GM12878 (cell line): ENCODE data around the gene HMGN1. TPM values are rescaled to one million over a fixed set of nuclear protein-coding genes. Genes with fewer than 3 reads are reported as not detected.

Experiments
- ATAC-seq: fragments of 200-7000 bp; cut with Tn5 transposase; 3 replicates; pipeline ENCODE4 v1.9.1; 2020; ENCODE audit warnings: mild to moderate bottlenecking, moderate library complexity
- BruUV-seq: library from RNA; stranded (reverse); fragments of 400-500 nt; replicated peaks from 2 replicates; lab custom pipeline; 2021; lab: Mats Ljungman, UMichigan
- CTCF ChIA-PET: fragments of 300-600 bp; sonication (Branson Sonifier 250); formaldehyde crosslinking; extraction: SDS; loops from one replicate; lab custom pipeline; 2021; ENCODE audit warnings: inconsistent platforms; lab: Yijun Ruan, JAX
- POLR2A ChIA-PET: fragments of 350-600 bp; formaldehyde crosslinking; extraction: SDS; loops from one replicate; lab custom pipeline; 2021; ENCODE audit warnings: inconsistent platforms; lab: Charles Lee
- RAD21 ChIA-PET: fragments of 300-600 bp; sonication (Branson Sonifier 250); formaldehyde crosslinking; loops from one replicate; lab custom pipeline; 2023; ENCODE audit warnings: antibody characterized with exemption; ENCODE audit not compliant: unreplicated experiment; lab: Charles Lee
- SMC1A ChIA-PET: fragments of 300-600 bp; sonication (Branson Sonifier 250); formaldehyde crosslinking; loops from one replicate; lab custom pipeline; 2023; ENCODE audit not compliant: unreplicated experiment, uncharacterized antibody; lab: Charles Lee
- DNase-seq: peaks from one replicate; pipeline ENCODE4 v3.0.0-alpha.2; 2011; ENCODE audit warnings: low read depth, low spot score
- FAIRE-seq: peaks from 3 replicates; lab custom pipeline; 2011; peaks lifted over from hg19 to GRCh38; lab: Jason Lieb, UNC
- H2AFZ ChIP-seq: 2 replicates; pipeline ENCODE4 v1.6.0; 2011; ENCODE audit warnings: low read depth, low read length, control low read depth; ENCODE audit not compliant: control insufficient read depth
- H3K27ac ChIP-seq: 2 replicates; pipeline ENCODE4 v1.5.1; 2011; ENCODE audit warnings: control low read depth; ENCODE audit not compliant: control insufficient read depth, insufficient read depth
- H3K27me3 ChIP-seq, 2 experiments: replicated peaks in 1 of 2; 2 replicates each; pipeline versions ENCODE4 v1.6.0 to v1.6.1; 2011; ENCODE audit warnings: low read length in 1 of 2; ENCODE audit not compliant: control insufficient read depth in 2 of 2, insufficient read depth in 2 of 2
- H3K36me3 ChIP-seq, 2 experiments: 2 replicates each; pipeline ENCODE4 v1.5.1; 2011; ENCODE audit warnings: low read length in 1 of 2; ENCODE audit not compliant: control insufficient read depth in 2 of 2, insufficient read depth in 2 of 2
- H3K4me1 ChIP-seq: 2 replicates; pipeline ENCODE4 v1.6.1; 2011; ENCODE audit warnings: mild to moderate bottlenecking, low read length, moderate library complexity, mixed read lengths; ENCODE audit not compliant: control insufficient read depth, insufficient read depth
- H3K4me2 ChIP-seq: 2 replicates; pipeline ENCODE4 v1.6.0; 2011; ENCODE audit warnings: control low read depth; ENCODE audit not compliant: control insufficient read depth, insufficient read depth
- H3K4me3 ChIP-seq: fragments of 200-600 bp; sonication (generic); 2 replicates; pipeline ENCODE4 v1.5.1; 2016
- H3K79me2 ChIP-seq: 2 replicates; pipeline ENCODE4 v1.6.0; 2011; ENCODE audit warnings: low read length; ENCODE audit not compliant: control insufficient read depth, insufficient read depth
- H3K9ac ChIP-seq: 2 replicates; pipeline ENCODE4 v1.8.0; 2011; ENCODE audit warnings: low read length, control low read depth, mixed read lengths; ENCODE audit not compliant: control insufficient read depth, insufficient read depth
- H3K9me3 ChIP-seq: replicated peaks from 3 replicates; pipeline ENCODE4 v1.5.1; 2011; ENCODE audit warnings: mild to moderate bottlenecking, low read length; ENCODE audit not compliant: control insufficient read depth, insufficient read depth
- H4K20me1 ChIP-seq: 2 replicates; pipeline ENCODE4 v1.6.0; 2011; ENCODE audit not compliant: control insufficient read depth, insufficient read depth
- CEBPZ ChIP-seq: fragments of 150-350 bp; IDR thresholded peaks from 2 replicates; pipeline ENCODE4 v1.6.1; 2016; ENCODE audit warnings: low read depth, low read length
- CHD4 ChIP-seq: fragments of 200-600 bp; sonication (generic); IDR thresholded peaks from 2 replicates; pipeline ENCODE4 v1.6.1; 2016; ENCODE audit warnings: mild to moderate bottlenecking
- EZH2 ChIP-seq: IDR thresholded peaks from 2 replicates; pipeline ENCODE4 v1.6.1; 2012; ENCODE audit warnings: low read depth, mild to moderate bottlenecking, control low read depth, inconsistent platforms, low read length, borderline replicate concordance; ENCODE audit not compliant: control insufficient read depth
- KDM1A ChIP-seq: fragments of 200-600 bp; sonication (generic); IDR thresholded peaks from 2 replicates; pipeline ENCODE4 v1.6.1; 2016; ENCODE audit warnings: borderline replicate concordance
- LARP7 ChIP-seq: fragments of 450-650 bp; IDR thresholded peaks from 2 replicates; pipeline ENCODE4 v1.6.1; 2017; ENCODE audit warnings: mild to moderate bottlenecking
- MTA3 ChIP-seq: IDR thresholded peaks from 2 replicates; pipeline ENCODE4 v1.6.1; 2012; ENCODE audit warnings: low read length, inconsistent platforms, borderline replicate concordance
- MXI1 ChIP-seq: fragments of 150-350 bp; IDR thresholded peaks from 2 replicates; pipeline ENCODE4 v1.6.1; 2011; ENCODE audit warnings: low read depth, mild to moderate bottlenecking, inconsistent platforms, low read length, improper control_type of control experiment
- NR2C1 ChIP-seq: fragments of 450-650 bp; IDR thresholded peaks from 2 replicates; pipeline ENCODE4 v1.6.1; 2017; ENCODE audit warnings: antibody characterized with exemption, mild to moderate bottlenecking, moderate library complexity
- POLR2AphosphoS5 ChIP-seq: IDR thresholded peaks from 2 replicates; pipeline ENCODE4 v1.6.1; 2011; ENCODE audit warnings: mild to moderate bottlenecking, low read length, inconsistent platforms
- PRDM15 ChIP-seq: fragments of 450-650 bp; formaldehyde crosslinking; IDR thresholded peaks from 2 replicates; pipeline ENCODE4 v1.4.0; 2020; ENCODE audit warnings: mild to moderate bottlenecking, moderate library complexity
- RUNX3 ChIP-seq: IDR thresholded peaks from 2 replicates; pipeline ENCODE4 v1.6.1; 2012; ENCODE audit warnings: low read length, inconsistent platforms
- SMAD5 ChIP-seq: IDR thresholded peaks from 2 replicates; pipeline ENCODE4 v1.6.1; 2016; ENCODE audit warnings: antibody characterized with exemption, low read depth
- SREBF2 ChIP-seq: IDR thresholded peaks from 2 replicates; pipeline ENCODE4 v1.6.1; 2012; ENCODE audit warnings: mild to moderate bottlenecking, low read length
- TARDBP ChIP-seq: IDR thresholded peaks from 2 replicates; pipeline ENCODE4 v1.6.1; 2016; ENCODE audit warnings: borderline replicate concordance
- ZNF207 ChIP-seq: fragments of 450-650 bp; IDR thresholded peaks from 2 replicates; pipeline ENCODE4 v1.6.1; 2014; ENCODE audit warnings: antibody characterized with exemption, mild to moderate bottlenecking, borderline replicate concordance
- ZNF24 ChIP-seq: fragments of 450-650 bp; IDR thresholded peaks from 2 replicates; pipeline ENCODE4 v1.6.1; 2017; ENCODE audit warnings: antibody characterized with exemption, mild to moderate bottlenecking
- WGBS: methylation state at CpG from one replicate; pipeline ENCODE4 v1.1.6; 2016; ENCODE audit warnings: low lambda C conversion rate; ENCODE audit not compliant: insufficient replicate concordance, insufficient coverage; ENCODE audit errors: missing lambda C conversion rate; 5-methylcytosine and 5-hydroxymethylcytosine counted together
- in situ Hi-C: fragments of 300-500 bp; cut with MboI; formaldehyde crosslinking; loops from 9 replicates; pipeline ENCODE4 v1.14.3; 2018; ENCODE audit warnings: mixed read lengths
- intact Hi-C: fragments of 100-400 bp; cut with micrococcal nuclease; formaldehyde crosslinking; loops from one replicate; pipeline ENCODE4 v1.14.2; 2022; ENCODE audit not compliant: unreplicated experiment
- polyA plus RNA-seq, 11 experiments: library from polyadenylated mRNA; depleted of rRNA in 4 of 11; unstranded in 6 of 11; stranded (reverse) in 5 of 11; fragments of >200 nt; fragmentation: Nextera tagmentation in 4 of 11; fragmentation: Illumina TruSeq in 1 of 11; extraction: Ambion mirVana in 4 of 11; extraction: Trizol in 1 of 11; gene quantifications; 1 replicate in 1 of 11; 2 replicates in 10 of 11; pipeline versions ENCODE4 v1.2.1 to v1.2.3, GENCODE V29; 2011 to 2016; ENCODE audit warnings: inconsistent platforms in 2 of 11, missing spikeins in 2 of 11, low read depth in 1 of 11
- total RNA-seq, 4 experiments: library from RNA; depleted of rRNA in 3 of 4; stranded (reverse); fragments of >200 nt in 3 of 4; fragmentation: Illumina TruSeq in 1 of 4; extraction: Trizol in 1 of 4; gene quantifications; 2 replicates each; pipeline versions ENCODE4 v1.2.1 to v1.2.3, GENCODE V29; 2013 to 2021

HMGN1 gene
- total and polyA plus RNA-seq, 10 of the 15 experiments (the other 5 are each of a cell fraction or from before 2014, with no cell fraction given) = 120 to 798 (median 396) TPM

GRCh38 chr21:39339231-39339630, 9.7 kb downstream of the HMGN1 start (continued):
- TF ChIP-seq CEBPZ = no peak
- no peak for TF ChIP-seq LARP7
- TF ChIP-seq SMAD5 = no peak
- TF ChIP-seq, all 136 proteins: peak for 0

GRCh38 chr21:39336457-39337008, 12.4 kb downstream of the HMGN1 start:
- no peak overlapping the region for H3K9ac ChIP-seq
- no peak for ATAC-seq
- no peak overlapping the region for H3K27ac ChIP-seq
- H3K36me3 ChIP-seq = peaks cover 0 to 7% of the 10 kb centered on the region in 2 experiments; a peak in 2 of 4 replicates
- no peaks in the 10 kb centered on the region for H3K27me3 ChIP-seq
- DNase-seq = no peak
- 75% methylated on average over 13 of the region's 13 CpGs for WGBS
- POLR2A ChIA-PET = interaction anchor here (0.6 kb wide), 1 partner anchor 76 kb away, joined by 4 read pairs; no protein-coding TSS in a partner anchor
- no peaks in the 10 kb centered on the region for H3K4me1 ChIP-seq
- H2AFZ ChIP-seq = no peak overlapping the region
- H4K20me1 ChIP-seq = no peaks in the 10 kb centered on the region
- H3K9me3 ChIP-seq = no peaks in the 10 kb centered on the region
- RAD21 ChIA-PET = no interaction called here
- intact Hi-C loops = no loop called here
- no peak overlapping the region for H3K4me3 ChIP-seq
- CTCF ChIA-PET = no interaction called here
- SMC1A ChIA-PET = interaction anchor here (0.5 kb wide), 1 partner anchor 16 kb away, joined by 3 read pairs; no protein-coding TSS in a partner anchor
- FAIRE-seq = no peak
- in situ Hi-C loops = no loop called here
- no peaks in the 10 kb centered on the region for H3K79me2 ChIP-seq
- BruUV-seq = no TSS peak
- no peak overlapping the region for H3K4me2 ChIP-seq
- TF ChIP-seq PRDM15 (CRISPR knock-in tag) (no peak), MXI1 (no peak), TARDBP (no peak), POLR2AphosphoS5 (no peak), NR2C1 (no peak), RUNX3 (no peak), CHD4 (no peak), KDM1A (no peak), SREBF2 (no peak), MTA3 (no peak), ZNF24 (no peak), EZH2 (no peak), ZNF207 (no peak)
